AG20443 (cell line): Measurements from ENCODE around the gene TSHZ2.
A peak's percentile ranks its signal among the peaks of the same experiment; 100 is the strongest.
"Not testable (repeated sequence)": the region's sequence is repeated elsewhere in the genome, so short reads cannot be mapped to it uniquely, and the experiment has no call there.

Source experiments
- DNase-seq: peaks from one replicate; pipeline ENCODE4 v3.0.0; 2012; ENCODE audit warnings: low spot score, mixed read lengths

Gene TSHZ2

DNA sequence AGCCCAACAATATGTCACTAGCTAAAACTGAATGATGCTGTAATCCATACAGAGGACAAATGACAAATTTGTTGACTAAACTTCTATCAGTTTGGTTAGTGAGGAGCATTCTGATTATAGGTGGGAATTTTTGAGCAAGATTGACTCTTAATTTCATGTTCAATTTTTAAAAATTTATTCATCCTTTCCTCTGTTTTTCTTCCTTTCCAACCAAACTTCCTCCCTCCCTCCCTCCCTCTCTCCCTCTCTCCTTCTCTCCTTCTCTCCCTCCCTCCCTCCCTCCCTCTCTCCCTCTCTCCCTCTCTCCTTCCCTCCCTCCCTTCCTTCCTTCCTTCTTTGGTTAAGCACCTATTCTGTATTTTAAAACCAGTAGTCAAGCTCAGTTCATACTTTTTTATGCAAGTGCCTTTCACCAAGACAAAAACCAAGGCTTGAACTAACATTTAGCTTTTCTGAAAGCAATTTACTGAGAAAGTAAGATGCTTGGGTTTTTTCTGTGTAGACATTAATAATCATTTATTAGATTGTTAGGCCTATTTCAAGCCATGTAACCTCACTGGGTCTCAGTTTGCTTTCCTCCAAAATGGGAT lies 112.3 kb downstream of the TSHZ2 start:
- DNase-seq: no peak

GRCh38 chr20:53085720-53086119 lies 113.6 kb downstream of the TSHZ2 start:
- DNase-seq: no peak

DNA sequence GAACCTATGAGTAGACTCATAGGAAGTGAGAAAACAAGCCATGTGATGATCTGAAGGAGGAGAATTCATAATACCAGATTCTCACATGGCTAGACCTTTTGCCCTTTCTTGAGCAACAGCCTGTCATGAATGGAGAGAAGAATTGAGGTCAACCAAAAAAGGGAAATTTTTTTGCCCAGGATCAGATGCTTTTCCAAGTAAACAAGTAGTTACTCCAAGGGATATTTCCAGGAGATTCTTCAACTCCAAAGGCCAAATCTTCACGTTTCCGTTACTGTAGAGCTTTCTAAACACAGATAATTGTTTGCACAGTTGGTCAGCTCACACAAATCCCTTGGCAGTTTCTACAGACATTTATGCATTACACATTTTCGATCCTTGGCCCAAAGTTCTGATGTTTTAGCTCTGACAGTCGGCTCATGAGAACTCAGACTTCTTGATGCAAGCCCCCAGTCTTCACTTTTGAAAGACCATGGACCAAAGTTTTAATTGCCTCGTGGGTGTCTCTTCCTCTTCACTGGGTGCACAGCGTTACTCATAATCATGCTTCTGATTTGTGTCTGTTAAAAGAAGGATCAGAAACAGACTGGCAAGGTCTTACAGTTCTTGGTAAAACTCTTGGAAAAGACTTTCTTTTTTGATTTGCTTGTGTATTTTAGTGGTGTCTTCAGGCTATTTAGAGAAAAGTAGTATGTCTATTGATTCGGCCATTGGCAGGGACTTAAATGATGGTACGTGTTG lies 115.0 kb downstream of the TSHZ2 start:
- peak; percentile 63 for DNase-seq

DNA sequence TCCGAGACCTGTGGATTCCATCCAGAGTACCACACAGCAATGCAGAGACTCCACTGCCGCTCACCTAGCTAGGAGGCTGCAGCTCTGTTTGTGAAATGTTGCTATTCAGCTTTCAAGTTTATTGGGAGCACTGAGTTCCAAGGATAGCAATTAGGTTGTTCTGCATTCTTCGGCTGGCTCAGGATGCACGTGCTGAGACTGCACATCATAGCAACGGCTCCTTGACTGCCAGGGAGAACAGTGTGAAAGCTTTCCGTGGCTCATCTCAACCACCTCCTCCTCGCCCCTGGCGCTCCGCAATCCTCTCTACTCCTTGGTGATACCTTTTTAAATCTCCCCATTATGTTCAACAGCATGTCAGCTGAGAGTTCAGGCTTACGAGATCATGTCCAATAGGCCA lies 116.6 kb downstream of the TSHZ2 start:
- DNase-seq: no peak

DNA sequence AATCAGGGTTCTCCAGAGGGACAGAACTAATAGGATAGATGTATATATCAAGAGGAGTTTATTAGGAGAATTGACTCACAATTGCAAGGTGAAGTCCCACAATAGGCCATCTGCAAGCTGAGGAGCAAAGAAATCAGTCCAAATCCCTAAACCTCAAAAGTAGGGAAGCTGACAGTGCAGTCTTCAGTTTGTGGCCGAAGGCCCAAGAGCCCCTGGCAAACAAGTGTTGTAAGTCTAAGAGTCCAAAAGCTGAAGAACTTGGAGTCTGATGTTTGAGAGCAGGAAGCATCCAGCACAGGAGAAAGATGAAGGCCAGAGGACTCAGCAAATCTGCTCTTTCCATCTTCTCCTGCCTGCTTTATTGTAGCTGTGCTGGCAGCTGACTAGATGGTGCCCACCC lies 117.7 kb downstream of the TSHZ2 start:
- not testable (repeated sequence) for DNase-seq

- DNase-seq: no peak
These were observed 119.6 kb downstream of the TSHZ2 start for GRCh38 chr20:53091789-53092188.

DNA sequence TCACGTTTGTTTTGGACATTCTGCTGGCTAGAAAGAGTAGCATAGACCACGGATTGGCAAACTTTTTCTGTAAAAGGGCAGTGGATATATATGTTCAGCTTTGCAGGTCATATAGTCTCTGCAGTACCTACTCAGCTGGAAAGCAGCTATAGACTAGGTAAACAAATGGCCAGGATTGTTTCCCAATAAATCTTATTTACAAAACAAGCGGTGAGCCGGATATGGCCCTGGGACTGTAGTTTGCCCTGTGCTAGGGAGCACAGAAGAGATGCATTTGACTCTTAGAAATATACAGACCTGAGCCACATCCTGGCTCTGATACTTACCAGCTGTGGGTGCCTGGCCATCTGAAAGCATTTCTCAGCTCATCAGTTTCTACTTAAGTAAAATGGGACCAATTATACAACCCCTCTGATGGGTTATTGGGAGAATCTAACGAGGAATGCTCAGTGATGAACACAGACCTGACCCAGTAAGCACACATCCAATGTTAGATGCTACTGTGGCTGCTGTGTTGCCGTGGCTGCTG lies 120.7 kb downstream of the TSHZ2 start:
- DNase-seq: no peak

DNA sequence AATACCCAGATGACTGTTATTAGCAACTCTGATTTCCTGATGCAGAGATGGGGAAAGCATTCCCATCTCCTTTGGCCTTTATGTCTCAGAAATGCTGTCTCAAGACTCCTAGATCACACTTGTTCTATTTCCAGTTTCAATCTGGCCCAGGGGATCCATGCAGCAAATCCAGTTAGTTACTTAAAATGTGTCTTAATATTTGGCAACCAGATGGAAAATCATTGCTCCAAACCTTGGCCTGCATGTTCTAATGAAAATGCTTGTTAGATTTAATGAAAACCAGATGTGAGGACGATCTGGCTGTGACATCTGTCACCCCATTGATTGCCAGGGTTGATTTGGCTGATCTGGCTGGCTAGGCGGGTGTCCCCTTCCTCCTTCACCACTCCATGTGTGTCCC lies 125.2 kb downstream of the TSHZ2 start:
- no peak for DNase-seq

GRCh38 chr20:53097791-53098190 lies 125.6 kb downstream of the TSHZ2 start:
- DNase-seq: no peak

DNA sequence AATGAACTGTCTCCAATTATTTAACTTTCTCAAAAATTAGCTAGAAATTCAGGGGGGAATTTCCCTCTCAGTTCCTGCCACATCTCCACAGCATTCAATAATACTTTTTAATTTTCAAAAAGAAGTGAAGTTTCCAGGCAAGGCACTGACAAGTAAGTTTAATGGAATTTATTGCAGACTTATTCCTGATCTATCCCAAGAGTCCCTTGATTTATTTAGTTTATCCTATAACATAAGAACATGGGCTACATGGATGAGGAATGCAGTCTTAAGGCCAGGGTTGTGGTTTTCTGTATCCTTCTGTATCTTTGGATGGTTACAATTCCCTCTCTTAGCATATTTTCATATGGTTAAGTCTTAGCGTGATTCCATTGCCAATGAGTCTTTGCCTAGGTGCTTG lies 126.5 kb downstream of the TSHZ2 start:
- DNase-seq: no peak

DNA sequence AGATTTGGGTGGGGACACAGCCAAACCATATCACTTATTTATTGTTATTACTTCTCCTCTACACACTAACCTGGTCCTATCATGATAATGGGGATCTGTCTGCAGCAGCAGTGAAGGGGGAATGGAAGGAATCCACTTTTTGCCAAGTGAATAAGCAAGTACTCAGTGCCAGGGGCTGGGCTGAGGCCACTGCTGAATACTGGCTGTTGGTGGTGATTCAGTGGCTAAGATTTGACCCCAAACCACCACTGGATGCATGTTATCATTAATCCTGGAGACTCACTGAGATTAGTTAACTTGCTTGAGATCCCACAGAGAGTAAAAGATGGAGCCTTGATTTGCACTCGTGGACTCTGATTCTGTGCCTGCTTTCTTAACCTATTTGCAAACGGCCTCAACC lies 127.7 kb downstream of the TSHZ2 start:
- peak; percentile 41 for DNase-seq

DNA sequence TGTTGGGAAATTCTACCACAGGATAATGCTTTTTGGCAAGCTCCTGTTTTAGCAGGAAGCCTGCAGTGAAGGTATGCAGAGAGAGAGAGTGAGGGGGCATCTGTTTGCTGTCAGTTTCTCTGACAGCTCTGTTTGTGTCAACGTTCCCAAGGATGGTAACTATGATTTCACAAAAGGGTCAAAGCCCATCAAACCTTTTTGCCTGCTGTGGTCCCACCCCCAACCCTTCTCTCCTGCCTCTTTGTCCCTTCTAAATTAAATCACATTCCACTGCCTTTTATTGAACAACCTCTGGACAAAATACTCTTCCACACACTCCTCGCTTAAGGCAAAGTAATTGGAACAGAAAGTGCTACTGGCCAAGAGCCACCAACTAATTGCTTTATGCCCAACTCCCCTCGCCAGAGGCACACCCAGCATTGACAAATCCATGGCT lies 128.3 kb downstream of the TSHZ2 start:
- DNase-seq: peak; percentile 53

DNA sequence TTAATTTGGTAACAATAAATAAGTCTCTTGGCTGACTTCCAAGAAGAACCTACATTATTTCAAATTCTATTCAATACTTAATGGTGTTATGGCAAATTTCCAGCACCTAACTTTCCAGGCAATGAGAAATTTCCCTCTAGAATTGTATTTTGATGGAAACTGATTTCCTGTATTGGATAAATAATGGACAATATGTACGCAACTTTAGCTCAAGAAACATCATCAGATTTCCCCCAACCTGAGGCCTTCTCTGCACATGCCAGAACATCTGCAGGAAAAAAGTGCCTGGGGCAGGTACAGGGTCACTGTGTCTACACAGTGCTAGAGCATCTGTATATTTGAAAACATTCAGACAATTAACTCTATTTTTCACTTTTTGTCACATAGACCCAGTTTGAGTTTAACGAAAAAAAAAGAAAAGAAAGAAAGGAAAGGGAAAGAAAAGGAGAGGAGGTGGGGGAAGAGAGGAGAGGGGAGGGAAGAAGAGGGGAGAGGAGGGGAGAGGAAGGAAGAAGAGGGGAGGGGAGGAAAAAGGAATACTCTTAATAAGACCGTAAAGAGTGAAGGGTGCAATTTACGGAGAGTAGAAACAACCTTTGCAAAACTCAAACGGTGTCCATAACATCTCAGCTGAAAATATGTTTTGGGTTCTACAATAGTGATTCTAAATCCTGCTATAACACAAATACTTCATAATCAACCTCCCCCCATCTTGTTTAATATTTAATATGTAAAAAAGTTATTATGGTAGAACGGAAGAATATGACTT lies 130.0 kb downstream of the TSHZ2 start:
- DNase-seq: no peak

DNA sequence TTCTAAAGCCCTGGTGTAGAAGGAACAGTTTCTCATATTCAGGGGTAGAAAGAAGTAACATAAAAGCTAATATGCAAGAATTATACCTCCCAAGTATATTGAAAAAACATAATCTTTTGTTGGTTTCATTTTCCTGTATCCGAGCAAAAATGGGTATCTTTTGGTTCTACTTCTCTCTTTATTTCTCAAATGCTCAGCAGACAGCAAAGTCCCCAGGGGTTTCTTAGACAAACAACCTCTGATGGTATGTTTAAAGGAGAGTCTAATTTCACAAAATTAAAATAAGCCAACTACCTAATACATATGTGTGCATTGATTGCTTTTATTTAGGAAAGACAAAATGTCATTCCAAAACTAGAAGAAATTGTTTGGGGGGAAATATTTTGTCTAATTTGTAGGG lies 131.0 kb downstream of the TSHZ2 start:
- DNase-seq: no peak

- DNase-seq: peak; percentile 67
These were observed 132.7 kb downstream of the TSHZ2 start for GRCh38 chr20:53104884-53105283.

- no peak for DNase-seq
These were observed 144.6 kb downstream of the TSHZ2 start for GRCh38 chr20:53116733-53117132.

- no peak for DNase-seq
These were observed 150.7 kb downstream of the TSHZ2 start for GRCh38 chr20:53122853-53123252.

DNA sequence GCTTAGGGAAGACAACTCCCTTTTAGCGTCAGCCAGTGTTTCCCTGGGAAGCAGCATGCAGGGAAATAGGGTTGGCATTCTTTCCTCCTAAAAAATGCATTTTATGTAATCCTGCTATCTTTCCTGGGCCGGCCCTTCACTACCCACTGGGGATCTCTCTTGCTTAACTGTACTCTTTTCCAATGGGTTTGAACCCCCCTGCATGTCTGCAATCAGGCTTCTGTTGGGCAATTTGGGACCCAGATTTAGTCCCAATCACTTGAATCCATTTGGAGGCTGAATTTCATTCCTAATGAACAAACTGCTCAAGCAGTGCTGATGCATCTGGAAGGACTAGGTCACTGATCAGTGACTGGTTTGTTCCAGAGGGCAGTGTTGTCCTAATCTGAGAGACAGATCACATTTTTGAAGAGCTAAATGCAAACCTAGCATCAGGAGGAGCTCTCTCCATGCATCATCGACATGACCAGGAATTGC lies 152.0 kb downstream of the TSHZ2 start:
- DNase-seq: peak; percentile 65

DNA sequence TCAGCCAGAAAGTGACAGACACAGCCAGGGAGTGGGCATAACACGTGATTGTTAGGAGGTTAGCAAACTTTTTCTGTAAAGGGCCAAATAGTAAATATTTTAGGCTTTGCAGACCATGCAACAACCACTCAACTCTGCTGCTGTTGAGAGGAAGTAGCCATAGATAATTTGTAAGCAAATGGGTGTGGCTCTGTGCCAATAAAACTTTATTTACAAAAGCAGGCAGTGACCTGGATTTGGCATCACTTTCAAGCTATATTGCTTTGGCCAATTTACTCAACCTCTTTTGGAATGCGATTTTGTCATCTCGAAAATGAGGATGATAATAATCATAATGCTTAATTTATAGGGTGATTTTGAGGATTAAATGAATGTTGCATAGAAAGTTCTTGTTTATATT lies 152.6 kb downstream of the TSHZ2 start:
- no peak for DNase-seq

DNA sequence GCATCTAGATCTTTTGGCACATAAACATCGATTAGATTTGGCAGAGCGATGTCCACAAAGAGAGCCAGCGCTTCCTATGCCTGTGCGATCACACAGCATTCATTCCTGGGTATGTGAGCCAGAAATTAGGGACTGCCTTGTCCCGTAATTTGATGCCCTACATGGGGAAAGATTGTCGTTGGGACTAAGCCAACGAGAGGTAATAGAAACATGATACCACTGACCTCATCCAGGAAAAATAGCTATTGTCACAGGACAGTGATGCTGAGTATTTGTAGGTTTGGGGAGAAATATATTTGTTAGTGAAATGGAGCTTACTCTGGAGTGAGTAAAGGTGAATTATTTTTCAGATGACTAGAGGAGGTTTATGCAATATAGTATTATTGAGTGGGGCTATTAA lies 154.0 kb downstream of the TSHZ2 start:
- DNase-seq: no peak

GRCh38 chr20:53127027-53127426 lies 154.9 kb downstream of the TSHZ2 start:
- DNase-seq: no peak

GRCh38 chr20:53128004-53128403 lies 155.8 kb downstream of the TSHZ2 start:
- no peak for DNase-seq

GRCh38 chr20:53129563-53129962 lies 157.4 kb downstream of the TSHZ2 start:
- peak; percentile 64 for DNase-seq
